ENCODE data around the gene TBL3.

- TF ChIP-seq POLR2AphosphoS5 (IDR thresholded peaks at IDR 0.05) (no peak), CTCF (IDR thresholded peaks at IDR 0.05; ENCODE audit: poor library complexity, severe bottlenecking) (no peak), EP300 (conservative IDR thresholded peaks at IDR 0.05; ENCODE audit: poor library complexity, severe bottlenecking) (no peak), REST (IDR thresholded peaks at IDR 0.05; ENCODE audit: borderline replicate concordance) (no peak), SMC3 (conservative IDR thresholded peaks at IDR 0.05; ENCODE audit: poor library complexity) (no peak)
These were observed 33.1 kb downstream of the TBL3 start for GRCh38 chr16:2004795-2005517.

Data from neural cell (in vitro differentiated cells).